Keratinocyte (primary cell): ENCODE results near the gene GAS6. TPM values are rescaled to one million over a fixed set of nuclear protein-coding genes. Genes with fewer than 3 reads are reported as not detected.

Experiments
- DNase-seq: peaks from one replicate; pipeline ENCODE4 v3.0.0-alpha.2; 2011; ENCODE audit warnings: low read depth, missing footprints, low spot score
- FAIRE-seq: peaks from 2 replicates; lab custom pipeline; 2011; peaks lifted over from hg19 to GRCh38; lab: Jason Lieb, UNC
- H2AFZ ChIP-seq: 2 replicates; pipeline ENCODE4 v1.6.0; 2012; ENCODE audit warnings: low read length, control low read depth, inconsistent platforms; ENCODE audit not compliant: control insufficient read depth
- H3K27ac ChIP-seq: 2 replicates; pipeline ENCODE4 v1.5.1; 2011; ENCODE audit warnings: low read length; ENCODE audit not compliant: control insufficient read depth, insufficient read depth
- H3K27me3 ChIP-seq: 3 replicates; pipeline ENCODE4 v1.6.0; 2011; ENCODE audit warnings: low read length; ENCODE audit not compliant: control insufficient read depth, insufficient read depth; ENCODE audit errors: extremely low read depth
- H3K36me3 ChIP-seq, 2 experiments: 2 replicates in 1 of 2; 3 replicates in 1 of 2; pipeline ENCODE4 v1.5.1; 2011; ENCODE audit warnings: low read length in 2 of 2, mild to moderate bottlenecking in 1 of 2; ENCODE audit not compliant: control insufficient read depth in 2 of 2, insufficient read depth in 2 of 2; ENCODE audit errors: extremely low read depth in 1 of 2
- H3K4me1 ChIP-seq: 3 replicates; pipeline ENCODE4 v1.5.1; 2011; ENCODE audit warnings: low read length; ENCODE audit not compliant: control insufficient read depth, insufficient read depth; ENCODE audit errors: extremely low read depth
- H3K4me2 ChIP-seq: 3 replicates; pipeline ENCODE4 v1.6.0; 2011; ENCODE audit warnings: low read depth, low read length; ENCODE audit not compliant: control insufficient read depth, insufficient read depth; ENCODE audit errors: extremely low read depth
- H3K4me3 ChIP-seq, 3 experiments: fragments of 200-600 bp in 1 of 3; sonication (generic) in 1 of 3; 2 replicates in 2 of 3; 3 replicates in 1 of 3; pipeline ENCODE4 v1.5.1; 2011 to 2016; ENCODE audit warnings: low read length in 3 of 3, mild to moderate bottlenecking in 3 of 3, control low read depth in 2 of 3, inconsistent platforms in 1 of 3, low read depth in 1 of 3, mixed read lengths in 1 of 3, mixed run types in 1 of 3, moderate library complexity in 1 of 3; ENCODE audit not compliant: control insufficient read depth in 2 of 3, insufficient read depth in 2 of 3; ENCODE audit errors: extremely low read depth in 1 of 3
- H3K79me2 ChIP-seq: 2 replicates; pipeline ENCODE4 v1.6.0; 2012; ENCODE audit warnings: low read length; ENCODE audit not compliant: control insufficient read depth, insufficient read depth
- H3K9ac ChIP-seq: 3 replicates; pipeline ENCODE4 v1.6.0; 2011; ENCODE audit warnings: low read length; ENCODE audit not compliant: control insufficient read depth, insufficient read depth; ENCODE audit errors: extremely low read depth
- H3K9me1 ChIP-seq: 3 replicates; pipeline ENCODE4 v1.6.0; 2011; ENCODE audit warnings: low read length; ENCODE audit not compliant: control insufficient read depth, insufficient read depth; ENCODE audit errors: extremely low read depth
- H3K9me3 ChIP-seq: 2 replicates; pipeline ENCODE4 v1.5.1; 2012; ENCODE audit warnings: low read depth, low read length; ENCODE audit not compliant: control insufficient read depth
- H4K20me1 ChIP-seq: 3 replicates; pipeline ENCODE4 v1.6.0; 2011; ENCODE audit warnings: low read length; ENCODE audit not compliant: control insufficient read depth, insufficient read depth; ENCODE audit errors: extremely low read depth
- CTCF ChIP-seq, 3 experiments: IDR thresholded peaks in 1 of 3; conservative IDR thresholded peaks in 1 of 3; optimal IDR thresholded peaks in 1 of 3; 2 replicates in 2 of 3; 3 replicates in 1 of 3; pipeline versions ENCODE3 to v1.5.1; 2011; ENCODE audit warnings: low read length in 3 of 3, mild to moderate bottlenecking in 3 of 3, moderate library complexity in 2 of 3, control low read depth in 1 of 3, inconsistent platforms in 1 of 3; ENCODE audit not compliant: insufficient read depth in 2 of 3; ENCODE audit errors: extremely low read depth in 1 of 3
- EZH2 ChIP-seq: IDR thresholded peaks from one replicate; pipeline ENCODE4 v1.6.1; 2012; ENCODE audit warnings: inconsistent platforms, mild to moderate bottlenecking, low read length, moderate library complexity
- dilution Hi-C: fragments of 300-500 bp; cut with MboI; formaldehyde crosslinking; loops from one replicate; pipeline ENCODE4 v1.7.0; 2020; ENCODE audit warnings: low sequenced_read_pairs; ENCODE audit not compliant: extremely low pct_ligation_motif_present
- polyA plus RNA-seq, 5 experiments: library from polyadenylated mRNA; depleted of rRNA in 3 of 5; stranded (reverse) in 3 of 5; stranded (forward) in 1 of 5; unstranded in 1 of 5; fragments of >200 nt; gene quantifications; 1 replicate in 1 of 5; 2 replicates in 3 of 5; 3 replicates in 1 of 5; pipeline versions ENCODE4 v1.2.1 to v1.2.3, GENCODE V29; 2011 to 2012; ENCODE audit warnings: missing spikeins in 2 of 5, low read depth in 1 of 5, low replicate concordance in 1 of 5

Gene GAS6
- polyA plus RNA-seq, 1 donor (not counting 4 experiments of a cell fraction or from before 2014, with no cell fraction given): 163 TPM

GRCh38 chr13:113776231-113777125, 87.4 kb downstream of the GAS6 start:
- TF ChIP-seq CTCF (optimal IDR thresholded peaks at IDR 0.05 in 1 of 3, IDR thresholded peaks at IDR 0.05 in 1 of 3, conservative IDR thresholded peaks at IDR 0.05 in 1 of 3; ENCODE audit: extremely low read depth in 1 of 3, insufficient read depth in 2 of 3, low read length in 3 of 3) (no peak), EZH2 (no peak)
- Histone ChIP-seq H2AFZ (no peak overlapping the region), H3K4me2 (no peak overlapping the region), H3K4me1 (peaks cover 13% of the 10 kb centered on the region), H3K9me1 (no peaks in the 10 kb centered on the region), H3K4me3 (no peak overlapping the region), H4K20me1 (no peaks in the 10 kb centered on the region), H3K9me3 (no peaks in the 10 kb centered on the region), H3K9ac (no peak overlapping the region), H3K27ac (no peak overlapping the region), H3K79me2 (no peaks in the 10 kb centered on the region), H3K27me3 (peaks cover 17% of the 10 kb centered on the region), H3K36me3 (no peaks in the 10 kb centered on the region)
- dilution Hi-C loops: no loop called here
- DNase-seq (no peak), FAIRE-seq (no peak)

GRCh38 chr13:113775451-113776145, 88.3 kb downstream of the GAS6 start:
- Histone ChIP-seq H3K79me2 (no peaks in the 10 kb centered on the region), H3K27me3 (peaks cover 17% of the 10 kb centered on the region), H4K20me1 (no peaks in the 10 kb centered on the region), H3K36me3 (no peaks in the 10 kb centered on the region), H3K27ac (no peak overlapping the region), H2AFZ (no peak overlapping the region), H3K9ac (no peak overlapping the region), H3K9me3 (no peaks in the 10 kb centered on the region), H3K4me3 (no peak overlapping the region), H3K4me2 (no peak overlapping the region), H3K9me1 (no peaks in the 10 kb centered on the region), H3K4me1 (peaks cover 10% of the 10 kb centered on the region)
- FAIRE-seq (no peak), DNase-seq (no peak)
- dilution Hi-C loops: no loop called here
- TF ChIP-seq EZH2: no peak
- no peak for TF ChIP-seq CTCF (optimal IDR thresholded peaks at IDR 0.05 in 1 of 3, IDR thresholded peaks at IDR 0.05 in 1 of 3, conservative IDR thresholded peaks at IDR 0.05 in 1 of 3; ENCODE audit: extremely low read depth in 1 of 3, insufficient read depth in 2 of 3, low read length in 3 of 3)
